GM18868 (cell line): Measurements from ENCODE around the gene GCNT4.

Experiments
- ATAC-seq: cut with Tn5 transposase; IDR thresholded peaks from one replicate; pipeline ENCODE4 v1.9.1; 2021; ENCODE audit warnings: mild to moderate bottlenecking, moderate library complexity; ENCODE audit not compliant: unreplicated experiment

GCNT4 gene

GRCh38 chr5:75018805-75019587 is 33.4 kb downstream of the GCNT4 start:
- no peak for ATAC-seq

GRCh38 chr5:75017971-75018370 is 34.4 kb downstream of the GCNT4 start:
- no peak for ATAC-seq

- ATAC-seq, result no peak
Measured at GRCh38 chr5:75016896-75017295, 35.5 kb downstream of the GCNT4 start.

- ATAC-seq, result no peak
Measured at GRCh38 chr5:75012748-75013147, 39.6 kb downstream of the GCNT4 start.

GRCh38 chr5:75010838-75011237 is 41.5 kb downstream of the GCNT4 start:
- ATAC-seq, result no peak

GRCh38 chr5:75009556-75010345 is 42.6 kb downstream of the GCNT4 start:
- ATAC-seq, result no peak

GRCh38 chr5:75006865-75007822 is 45.2 kb downstream of the GCNT4 start:
- no peak for ATAC-seq

GRCh38 chr5:75005561-75005960 is 46.8 kb downstream of the GCNT4 start:
- ATAC-seq, result no peak
